OCI-LY7 (cell line): ENCODE results near the gene KRT6B.

ENCODE experiments used
- EZH2phosphoT487 ChIP-seq: fragments of 200-600 bp; sonication (generic); IDR thresholded peaks from 2 replicates; pipeline ENCODE4 v1.6.1; 2018; ENCODE audit warnings: low read depth, borderline replicate concordance, mild to moderate bottlenecking, mixed run types, antibody characterized with exemption, low read length, moderate library complexity, mixed read lengths
- TF ChIP-seq, protein P1 (sequence below): fragments of 200-600 bp; sonication (generic); conservative IDR thresholded peaks from 2 replicates; pipeline ENCODE4 v1.5.1; 2014; ENCODE audit warnings: mild to moderate bottlenecking, antibody characterized with exemption, low read length, moderate library complexity, mixed read lengths

DNA sequence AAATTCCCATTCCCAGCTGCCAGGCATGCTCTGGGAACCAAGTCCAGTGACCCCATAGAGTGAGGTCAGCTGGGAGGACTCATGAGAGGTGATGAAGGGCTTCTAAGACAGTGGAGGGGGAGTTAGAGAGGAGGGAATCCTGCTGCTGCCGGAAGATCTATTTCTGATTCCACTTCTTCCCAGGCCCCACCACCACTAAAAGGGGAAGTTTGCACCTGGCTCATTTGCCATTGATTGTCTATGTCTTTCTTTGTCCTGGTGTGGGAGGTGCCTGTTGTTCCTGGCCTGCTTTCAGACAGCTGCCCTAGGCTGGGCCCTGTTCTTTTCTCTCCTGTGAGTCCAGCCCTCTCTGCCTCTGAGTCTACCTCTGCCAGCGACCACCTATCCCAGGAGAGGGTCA, 44.1 kb upstream of the KRT6B start:
- TF ChIP-seq, protein P1, sequence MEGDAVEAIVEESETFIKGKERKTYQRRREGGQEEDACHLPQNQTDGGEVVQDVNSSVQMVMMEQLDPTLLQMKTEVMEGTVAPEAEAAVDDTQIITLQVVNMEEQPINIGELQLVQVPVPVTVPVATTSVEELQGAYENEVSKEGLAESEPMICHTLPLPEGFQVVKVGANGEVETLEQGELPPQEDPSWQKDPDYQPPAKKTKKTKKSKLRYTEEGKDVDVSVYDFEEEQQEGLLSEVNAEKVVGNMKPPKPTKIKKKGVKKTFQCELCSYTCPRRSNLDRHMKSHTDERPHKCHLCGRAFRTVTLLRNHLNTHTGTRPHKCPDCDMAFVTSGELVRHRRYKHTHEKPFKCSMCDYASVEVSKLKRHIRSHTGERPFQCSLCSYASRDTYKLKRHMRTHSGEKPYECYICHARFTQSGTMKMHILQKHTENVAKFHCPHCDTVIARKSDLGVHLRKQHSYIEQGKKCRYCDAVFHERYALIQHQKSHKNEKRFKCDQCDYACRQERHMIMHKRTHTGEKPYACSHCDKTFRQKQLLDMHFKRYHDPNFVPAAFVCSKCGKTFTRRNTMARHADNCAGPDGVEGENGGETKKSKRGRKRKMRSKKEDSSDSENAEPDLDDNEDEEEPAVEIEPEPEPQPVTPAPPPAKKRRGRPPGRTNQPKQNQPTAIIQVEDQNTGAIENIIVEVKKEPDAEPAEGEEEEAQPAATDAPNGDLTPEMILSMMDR = no peak
- TF ChIP-seq EZH2phosphoT487 = no peak
